NCI-H446 (cell line): ENCODE results near the gene CSNK1D.

Experiments used
- DNase-seq, 2 experiments: peaks; one replicate each; lab custom pipeline; 2025; lab: John Stamatoyannopoulos, UW

Gene CSNK1D

GRCh38 chr17:82228842-82229697, 44.4 kb downstream of the CSNK1D start, which contains the start of gene SLC16A3:
Gene SLC16A3 (plus strand): TSS chr17:82229042. CDS start chr17:82236009, 6,967 bp downstream.
- no peak for DNase-seq

GRCh38 chr17:82228278-82228841, 45.1 kb downstream of the CSNK1D start:
- DNase-seq: no peak

- no peak for DNase-seq
Observed at GRCh38 chr17:82227629-82228277, 45.7 kb downstream of the CSNK1D start.

GRCh38 chr17:82226809-82227628, 46.5 kb downstream of the CSNK1D start:
- DNase-seq: no peak

GRCh38 chr17:82226146-82226808, 47.2 kb downstream of the CSNK1D start:
- DNase-seq: no peak

GRCh38 chr17:82225368-82226029, 48.0 kb downstream of the CSNK1D start:
- DNase-seq: no peak

GRCh38 chr17:82224666-82225065, 48.8 kb downstream of the CSNK1D start:
- no peak for DNase-seq

GRCh38 chr17:82223517-82223916, 50.0 kb downstream of the CSNK1D start:
- DNase-seq: no peak

- no peak for DNase-seq
Observed at GRCh38 chr17:82222816-82223215, 50.7 kb downstream of the CSNK1D start.

GRCh38 chr17:82221341-82221902, 52.1 kb downstream of the CSNK1D start:
- no peak for DNase-seq

GRCh38 chr17:82219753-82220709, 53.5 kb downstream of the CSNK1D start:
- no peak for DNase-seq

- DNase-seq: no peak
Observed at GRCh38 chr17:82219083-82219482, 54.4 kb downstream of the CSNK1D start.

- no peak for DNase-seq
Observed at GRCh38 chr17:82218349-82219075, 55.0 kb downstream of the CSNK1D start.

- DNase-seq: no peak
Observed at GRCh38 chr17:82217530-82218204, 55.8 kb downstream of the CSNK1D start.

GRCh38 chr17:82217120-82217529, 56.4 kb downstream of the CSNK1D start:
- DNase-seq: no peak

- DNase-seq: peak; percentile 15 to 70
Observed at GRCh38 chr17:82216301-82217119, 57.0 kb downstream of the CSNK1D start.

- no peak for DNase-seq
Observed at GRCh38 chr17:82215972-82216300, 57.6 kb downstream of the CSNK1D start.
